CD4-positive, alpha-beta T cell treated with Interleukin-17A for 4 hours (primary cell): ENCODE results near the gene KRT82.
"Not testable (repeated sequence)": the region's sequence is repeated elsewhere in the genome, so short reads cannot be mapped to it uniquely, and the experiment has no call there.

Experiments
- DNase-seq: peaks from one replicate; pipeline ENCODE4 v3.0.0-alpha.2; 2020; ENCODE audit warnings: mixed read lengths

KRT82 gene

GRCh38 chr12:52356762-52357580 lies 49.2 kb downstream of the KRT82 start:
- DNase-seq = no peak

- no peak for DNase-seq
These were observed 49.9 kb downstream of the KRT82 start for GRCh38 chr12:52356031-52356761.

GRCh38 chr12:52355176-52355575 lies 51.0 kb downstream of the KRT82 start:
- DNase-seq = no peak

GRCh38 chr12:52354200-52354599 lies 51.9 kb downstream of the KRT82 start:
- no peak for DNase-seq

GRCh38 chr12:52353766-52354165 lies 52.4 kb downstream of the KRT82 start:
- DNase-seq = no peak

GRCh38 chr12:52352951-52353350 lies 53.2 kb downstream of the KRT82 start:
- DNase-seq = no peak

GRCh38 chr12:52351196-52352059 lies 54.7 kb downstream of the KRT82 start:
- peak; percentile 68 for DNase-seq

GRCh38 chr12:52350786-52351185 lies 55.3 kb downstream of the KRT82 start:
- DNase-seq = no peak

- no peak for DNase-seq
These were observed 56.0 kb downstream of the KRT82 start for GRCh38 chr12:52350021-52350620.

GRCh38 chr12:52349196-52349595 lies 56.9 kb downstream of the KRT82 start:
- DNase-seq = no peak

GRCh38 chr12:52347551-52348510 lies 58.3 kb downstream of the KRT82 start:
- DNase-seq = no peak

GRCh38 chr12:52347016-52347415 lies 59.1 kb downstream of the KRT82 start:
- no peak for DNase-seq

GRCh38 chr12:52346593-52346992 lies 59.5 kb downstream of the KRT82 start:
- DNase-seq = no peak

GRCh38 chr12:52345041-52345440 lies 61.1 kb downstream of the KRT82 start:
- not testable (repeated sequence) for DNase-seq

- DNase-seq = no peak
These were observed 62.0 kb downstream of the KRT82 start for GRCh38 chr12:52344111-52344510.
